Stimulated activated naive CD4-positive, alpha-beta T cell (primary cell): ENCODE data around the gene OR11G2.
"Not testable (repeated sequence)": the region's sequence is repeated elsewhere in the genome, so short reads cannot be mapped to it uniquely, and the experiment has no call there.

Experiments used
- DNase-seq, 6 experiments: peaks; one replicate each; lab custom pipeline; 2025; lab: John Stamatoyannopoulos, UW

OR11G2 gene

DNA sequence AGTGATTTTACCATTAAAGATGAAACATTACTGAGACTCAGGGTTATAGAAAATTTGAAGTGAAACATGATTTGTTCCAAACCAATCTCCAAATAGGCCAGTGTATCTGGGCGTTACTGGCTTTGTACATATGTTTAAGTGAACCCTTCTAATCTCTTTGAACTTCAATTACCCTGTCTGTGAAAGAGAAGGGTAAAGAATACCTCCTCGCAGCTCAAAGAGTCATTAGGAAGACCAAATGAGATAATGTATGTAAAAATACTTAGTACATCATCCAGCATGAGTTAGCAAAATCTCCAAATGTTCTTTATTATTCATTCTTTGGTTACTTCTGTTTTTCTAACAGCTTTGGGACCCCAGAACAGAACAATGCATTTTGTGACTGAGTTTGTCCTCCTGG lies 32.7 kb downstream of the OR11G2 start, which contains the start of gene OR11H6:
OR11H6 (plus strand) TSS at position 301 of the 400 bp plus-strand sequence; CDS start at position 301, 0 bp downstream.
- no peak for DNase-seq

GRCh38 chr14:20228681-20229080 lies 38.0 kb downstream of the OR11G2 start, which contains the start of gene OR11H7:
Gene OR11H7, plus strand, starts transcription at chr14:20228981.
- no peak for DNase-seq

DNA sequence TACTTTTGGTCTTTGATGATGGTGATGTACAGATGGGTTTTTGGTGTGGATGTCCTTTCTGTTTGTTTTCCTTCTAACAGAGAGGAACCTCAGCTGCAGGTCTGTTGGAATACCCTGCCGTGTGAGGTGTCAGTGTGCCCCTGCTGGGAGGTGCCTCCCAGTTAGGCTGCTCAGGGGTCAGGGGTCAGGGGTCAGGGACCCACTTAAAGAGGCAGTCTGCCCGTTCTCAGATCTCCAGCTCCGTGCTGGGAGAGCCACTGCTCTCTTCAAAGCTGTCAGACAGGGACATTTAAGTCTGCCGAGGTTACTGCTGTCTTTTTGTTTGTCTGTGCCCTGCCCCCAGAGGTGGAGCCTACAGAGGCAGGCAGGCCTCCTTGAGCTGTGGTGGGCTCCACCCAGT lies 44.7 kb downstream of the OR11G2 start:
- DNase-seq, result not testable (repeated sequence)

DNA sequence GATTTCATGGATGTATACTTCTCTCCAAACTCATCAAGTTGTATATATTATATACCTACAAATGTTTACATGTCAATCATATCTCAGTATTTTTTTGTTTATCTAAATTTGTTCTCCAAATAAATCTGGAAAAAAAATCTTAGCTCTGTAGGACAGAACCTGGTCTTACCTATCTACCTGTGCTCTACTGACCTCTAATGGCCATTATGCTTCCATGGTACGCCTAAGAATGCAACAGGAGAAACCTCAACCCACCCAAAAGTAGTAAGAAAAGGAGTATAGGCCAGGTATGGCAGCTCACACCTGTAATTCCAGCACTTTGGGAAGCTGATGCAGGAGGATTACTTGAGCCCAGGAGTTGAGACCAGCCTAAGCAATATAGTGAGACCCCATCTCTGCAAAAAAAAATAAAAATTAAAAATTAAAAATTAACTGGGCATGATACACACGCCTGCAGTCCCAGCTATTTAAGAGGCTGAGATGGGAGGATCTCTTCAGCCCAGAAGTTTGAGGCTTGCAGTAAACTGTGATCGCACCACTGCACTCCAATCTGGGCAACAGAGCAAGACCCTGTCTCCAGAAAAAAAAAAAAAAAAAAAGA lies 57.0 kb downstream of the OR11G2 start:
- no peak for DNase-seq
